ENCODE data around the gene FSCN2.

DNA sequence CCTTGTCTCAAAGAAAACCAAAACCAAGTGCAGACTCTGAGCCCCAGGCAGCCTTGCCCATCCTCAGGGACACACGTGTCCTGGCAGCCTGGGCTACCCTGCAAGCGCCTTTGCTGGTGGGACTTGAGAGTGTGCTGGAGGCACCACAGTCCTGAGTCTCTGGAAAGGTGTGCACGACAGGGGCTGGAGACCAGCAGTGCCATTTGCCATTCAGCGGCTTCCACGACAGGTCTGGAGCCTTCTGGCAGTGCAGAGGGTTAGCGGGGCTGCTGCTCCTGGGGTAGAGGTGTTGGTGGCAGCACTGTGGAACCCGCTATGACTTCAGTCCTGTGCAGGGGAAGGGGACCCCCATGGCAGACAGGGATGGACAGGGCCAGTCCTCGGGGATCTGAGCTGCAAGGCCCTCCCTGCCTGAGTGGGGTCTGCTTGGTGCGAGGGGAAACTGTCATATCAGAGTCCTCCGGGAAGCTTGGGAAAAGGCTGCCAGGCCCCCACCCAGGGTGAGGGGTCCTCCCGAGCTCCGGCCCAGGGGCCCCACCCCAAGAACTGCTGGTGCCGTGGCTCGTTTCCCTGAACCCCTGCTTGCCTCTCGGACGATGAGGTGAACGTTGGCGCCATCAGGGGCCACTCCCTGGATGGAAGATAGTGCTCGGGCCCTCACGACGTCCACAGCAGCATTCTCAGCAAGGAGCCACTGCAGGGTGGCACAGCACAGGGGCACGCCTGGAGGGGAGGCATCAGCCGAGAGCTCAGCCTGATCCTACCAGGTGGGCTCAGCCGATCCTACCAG lies 17.2 kb downstream of the FSCN2 start:
- TF ChIP-seq, protein P1, sequence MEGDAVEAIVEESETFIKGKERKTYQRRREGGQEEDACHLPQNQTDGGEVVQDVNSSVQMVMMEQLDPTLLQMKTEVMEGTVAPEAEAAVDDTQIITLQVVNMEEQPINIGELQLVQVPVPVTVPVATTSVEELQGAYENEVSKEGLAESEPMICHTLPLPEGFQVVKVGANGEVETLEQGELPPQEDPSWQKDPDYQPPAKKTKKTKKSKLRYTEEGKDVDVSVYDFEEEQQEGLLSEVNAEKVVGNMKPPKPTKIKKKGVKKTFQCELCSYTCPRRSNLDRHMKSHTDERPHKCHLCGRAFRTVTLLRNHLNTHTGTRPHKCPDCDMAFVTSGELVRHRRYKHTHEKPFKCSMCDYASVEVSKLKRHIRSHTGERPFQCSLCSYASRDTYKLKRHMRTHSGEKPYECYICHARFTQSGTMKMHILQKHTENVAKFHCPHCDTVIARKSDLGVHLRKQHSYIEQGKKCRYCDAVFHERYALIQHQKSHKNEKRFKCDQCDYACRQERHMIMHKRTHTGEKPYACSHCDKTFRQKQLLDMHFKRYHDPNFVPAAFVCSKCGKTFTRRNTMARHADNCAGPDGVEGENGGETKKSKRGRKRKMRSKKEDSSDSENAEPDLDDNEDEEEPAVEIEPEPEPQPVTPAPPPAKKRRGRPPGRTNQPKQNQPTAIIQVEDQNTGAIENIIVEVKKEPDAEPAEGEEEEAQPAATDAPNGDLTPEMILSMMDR (IDR thresholded peaks at IDR 0.05; ENCODE audit: low read length), result no peak
- no peak for TF ChIP-seq EZH2 (IDR thresholded peaks at IDR 0.05; ENCODE audit: borderline replicate concordance, low read length)
